Liver (tissue), 9 donors: ENCODE data around the gene CANX. TPM values are rescaled to one million over a fixed set of nuclear protein-coding genes. Genes with fewer than 3 reads are reported as not detected.

Experiments used
- DNase-seq: peaks from one replicate; pipeline ENCODE4 v3.0.0-alpha.2; 2017; ENCODE audit warnings: low spot score
- H3K27ac ChIP-seq, 2 donors: one replicate each; pipeline ENCODE4 v1.7.0; 2013; ENCODE audit warnings: inconsistent platforms in 2 of 2, low read length in 2 of 2, control low read depth in 1 of 2, low read depth in 1 of 2, mild to moderate bottlenecking in 1 of 2
- H3K27me3 ChIP-seq, 4 donors: one replicate each; pipeline versions ENCODE4 v1.6.1 to v1.7.0; 2013; ENCODE audit warnings: low read length in 3 of 4, inconsistent platforms in 1 of 4, mild to moderate bottlenecking in 1 of 4, moderate library complexity in 1 of 4; ENCODE audit not compliant: control insufficient read depth in 4 of 4, insufficient read depth in 4 of 4
- H3K36me3 ChIP-seq, 4 donors: one replicate each; pipeline versions ENCODE4 v1.6.1 to v1.7.0; 2013; ENCODE audit warnings: low read length in 3 of 4, mild to moderate bottlenecking in 3 of 4, low read depth in 1 of 4, moderate library complexity in 1 of 4; ENCODE audit not compliant: control insufficient read depth in 4 of 4, insufficient read depth in 3 of 4
- H3K4me1 ChIP-seq, 4 donors: one replicate each; pipeline versions ENCODE4 v1.6.1 to v1.7.0; 2013; ENCODE audit warnings: low read length in 3 of 4, mild to moderate bottlenecking in 3 of 4, moderate library complexity in 1 of 4; ENCODE audit not compliant: control insufficient read depth in 4 of 4, insufficient read depth in 4 of 4
- H3K4me3 ChIP-seq, 3 donors: one replicate each; pipeline versions ENCODE4 v1.6.1 to v1.7.0; 2013; ENCODE audit warnings: low read length in 3 of 3, control low read depth in 1 of 3, low read depth in 1 of 3, mild to moderate bottlenecking in 1 of 3
- H3K9ac ChIP-seq, 2 donors: one replicate each; pipeline ENCODE4 v1.7.0; 2013; ENCODE audit warnings: low read length in 2 of 2, mild to moderate bottlenecking in 2 of 2, moderate library complexity in 2 of 2, control low read depth in 1 of 2, low read depth in 1 of 2
- H3K9me3 ChIP-seq, 4 donors: one replicate each; pipeline versions ENCODE4 v1.6.1 to v1.7.0; 2013; ENCODE audit warnings: low read length in 3 of 4; ENCODE audit not compliant: control insufficient read depth in 4 of 4
- EGR1 ChIP-seq, 2 donors: IDR thresholded peaks; 2 replicates each; pipeline ENCODE4 v1.6.1; 2016 to 2018; ENCODE audit warnings: antibody characterized with exemption in 2 of 2, low read depth in 2 of 2
- GABPA ChIP-seq, 2 donors: IDR thresholded peaks in 1 of 2; conservative IDR thresholded peaks in 1 of 2; 2 replicates each; pipeline ENCODE4 v1.6.1; 2016; ENCODE audit warnings: antibody characterized with exemption in 2 of 2, mild to moderate bottlenecking in 1 of 2, moderate library complexity in 1 of 2
- HNF4A ChIP-seq, 2 donors: conservative IDR thresholded peaks; 2 replicates each; pipeline ENCODE4 v1.6.1; 2016; ENCODE audit warnings: antibody characterized with exemption in 2 of 2, mild to moderate bottlenecking in 2 of 2
- JUND ChIP-seq, 2 donors: IDR thresholded peaks; 2 replicates each; pipeline ENCODE4 v1.6.1; 2016; ENCODE audit warnings: antibody characterized with exemption in 2 of 2
- NR2F2 ChIP-seq: IDR thresholded peaks from 2 replicates; pipeline ENCODE4 v1.6.1; 2016; ENCODE audit warnings: antibody characterized with exemption
- RAD21 ChIP-seq, 2 donors: IDR thresholded peaks; 2 replicates each; pipeline ENCODE4 v1.6.1; 2016; ENCODE audit warnings: antibody characterized with exemption in 2 of 2, mild to moderate bottlenecking in 2 of 2
- RXRA ChIP-seq, 2 donors: IDR thresholded peaks; 2 replicates each; pipeline ENCODE4 v1.6.1; 2017 to 2018; ENCODE audit warnings: antibody characterized with exemption in 2 of 2, mild to moderate bottlenecking in 1 of 2
- TAF1 ChIP-seq: conservative IDR thresholded peaks from 2 replicates; pipeline ENCODE4 v1.6.1; 2016; ENCODE audit warnings: antibody characterized with exemption, mild to moderate bottlenecking
- YY1 ChIP-seq: IDR thresholded peaks from 2 replicates; pipeline ENCODE4 v1.6.1; 2016; ENCODE audit warnings: antibody characterized with exemption, mild to moderate bottlenecking
- WGBS: extraction: QIAGEN DNeasy Blood & Tissue Kit; methylation state at CpG from one replicate; pipeline ENCODE4 v1.1.7; 2013; 5-methylcytosine and 5-hydroxymethylcytosine counted together
- polyA plus RNA-seq, 2 donors: library from polyadenylated mRNA; stranded (reverse) in 1 of 2; unstranded in 1 of 2; fragments of 200-250 nt in 1 of 2; fragments of >200 nt in 1 of 2; fragmentation: Nextera tagmentation in 1 of 2; extraction: Ambion mirVana in 1 of 2; gene quantifications; one replicate each; pipeline versions ENCODE4 v1.2.1 to v1.2.3, GENCODE V29; 2013 to 2015
- total RNA-seq, 2 donors: library from RNA; depleted of rRNA; stranded (reverse); fragments of >200 nt; gene quantifications; one replicate each; pipeline ENCODE4 v1.2.3, GENCODE V29; 2014
- TF ChIP-seq, protein P1 (sequence below): IDR thresholded peaks from 2 replicates; pipeline ENCODE4 v1.6.1; 2016; ENCODE audit warnings: antibody characterized with exemption
- TF ChIP-seq, protein P2 (sequence below): IDR thresholded peaks from 2 replicates; pipeline ENCODE4 v1.6.1; 2016; ENCODE audit warnings: antibody characterized with exemption, mild to moderate bottlenecking
- TF ChIP-seq, protein P3 (sequence below): IDR thresholded peaks from 2 replicates; pipeline ENCODE4 v1.6.1; 2016; ENCODE audit warnings: antibody characterized with exemption
- donor health status: healthy.
- donor health status: healthy.
- donor health status: healthy.
- donor health status: healthy.
- donor health status: healthy.

Gene CANX
- total and polyA plus RNA-seq, 4 donors = 129 to 628 (median 314) TPM

DNA sequence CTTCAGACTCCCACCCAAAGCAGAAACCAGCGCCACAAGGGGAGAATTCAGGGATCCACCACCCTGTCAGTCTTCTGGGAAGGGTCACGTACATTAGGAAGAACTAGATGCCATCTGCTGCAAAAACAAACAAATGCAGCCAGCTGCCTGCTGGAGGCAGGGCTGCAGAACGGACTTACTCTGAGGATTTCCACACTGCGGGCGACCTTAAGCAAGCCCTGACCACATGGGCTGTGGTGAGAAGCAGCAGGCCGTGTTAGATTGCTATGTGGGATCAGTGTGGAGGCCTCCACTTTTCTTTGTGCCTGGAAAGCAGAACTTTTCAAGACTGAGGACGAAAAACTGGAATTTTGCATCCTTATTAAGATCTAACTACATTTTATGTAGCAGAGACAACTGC is 81.6 kb downstream of the CANX start:
- H3K4me1 ChIP-seq = no peaks in the 10 kb centered on the region
- no peaks in the 10 kb centered on the region for H3K27me3 ChIP-seq
- no peak overlapping the region for H3K9ac ChIP-seq
- WGBS = 87% methylated on average over 7 of the region's 7 CpGs
- H3K27ac ChIP-seq = no peak overlapping the region
- no peak overlapping the region for H3K4me3 ChIP-seq
- TF ChIP-seq NR2F2 (no peak), RXRA (IDR thresholded peaks at IDR 0.05) (no peak), YY1 (no peak), TAF1 (no peak), JUND (IDR thresholded peaks at IDR 0.05) (no peak), HNF4A (conservative IDR thresholded peaks at IDR 0.05) (no peak), RAD21 (IDR thresholded peaks at IDR 0.05) (no peak), EGR1 (IDR thresholded peaks at IDR 0.05; ENCODE audit: low read depth in 2 of 2) (no peak), GABPA (IDR thresholded peaks at IDR 0.05 in 1 of 2, conservative IDR thresholded peaks at IDR 0.05 in 1 of 2) (no peak)
- TF ChIP-seq, protein P1, sequence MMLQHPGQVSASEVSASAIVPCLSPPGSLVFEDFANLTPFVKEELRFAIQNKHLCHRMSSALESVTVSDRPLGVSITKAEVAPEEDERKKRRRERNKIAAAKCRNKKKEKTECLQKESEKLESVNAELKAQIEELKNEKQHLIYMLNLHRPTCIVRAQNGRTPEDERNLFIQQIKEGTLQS = no peak
- TF ChIP-seq, protein P2, sequence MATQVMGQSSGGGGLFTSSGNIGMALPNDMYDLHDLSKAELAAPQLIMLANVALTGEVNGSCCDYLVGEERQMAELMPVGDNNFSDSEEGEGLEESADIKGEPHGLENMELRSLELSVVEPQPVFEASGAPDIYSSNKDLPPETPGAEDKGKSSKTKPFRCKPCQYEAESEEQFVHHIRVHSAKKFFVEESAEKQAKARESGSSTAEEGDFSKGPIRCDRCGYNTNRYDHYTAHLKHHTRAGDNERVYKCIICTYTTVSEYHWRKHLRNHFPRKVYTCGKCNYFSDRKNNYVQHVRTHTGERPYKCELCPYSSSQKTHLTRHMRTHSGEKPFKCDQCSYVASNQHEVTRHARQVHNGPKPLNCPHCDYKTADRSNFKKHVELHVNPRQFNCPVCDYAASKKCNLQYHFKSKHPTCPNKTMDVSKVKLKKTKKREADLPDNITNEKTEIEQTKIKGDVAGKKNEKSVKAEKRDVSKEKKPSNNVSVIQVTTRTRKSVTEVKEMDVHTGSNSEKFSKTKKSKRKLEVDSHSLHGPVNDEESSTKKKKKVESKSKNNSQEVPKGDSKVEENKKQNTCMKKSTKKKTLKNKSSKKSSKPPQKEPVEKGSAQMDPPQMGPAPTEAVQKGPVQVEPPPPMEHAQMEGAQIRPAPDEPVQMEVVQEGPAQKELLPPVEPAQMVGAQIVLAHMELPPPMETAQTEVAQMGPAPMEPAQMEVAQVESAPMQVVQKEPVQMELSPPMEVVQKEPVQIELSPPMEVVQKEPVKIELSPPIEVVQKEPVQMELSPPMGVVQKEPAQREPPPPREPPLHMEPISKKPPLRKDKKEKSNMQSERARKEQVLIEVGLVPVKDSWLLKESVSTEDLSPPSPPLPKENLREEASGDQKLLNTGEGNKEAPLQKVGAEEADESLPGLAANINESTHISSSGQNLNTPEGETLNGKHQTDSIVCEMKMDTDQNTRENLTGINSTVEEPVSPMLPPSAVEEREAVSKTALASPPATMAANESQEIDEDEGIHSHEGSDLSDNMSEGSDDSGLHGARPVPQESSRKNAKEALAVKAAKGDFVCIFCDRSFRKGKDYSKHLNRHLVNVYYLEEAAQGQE = no peak
- TF ChIP-seq, protein P3, sequence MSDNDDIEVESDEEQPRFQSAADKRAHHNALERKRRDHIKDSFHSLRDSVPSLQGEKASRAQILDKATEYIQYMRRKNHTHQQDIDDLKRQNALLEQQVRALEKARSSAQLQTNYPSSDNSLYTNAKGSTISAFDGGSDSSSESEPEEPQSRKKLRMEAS = no peak
- DNase-seq = no peak
- no peaks in the 10 kb centered on the region for H3K9me3 ChIP-seq
- peaks cover 0 to 25% (median 12%) of the 10 kb centered on the region in 4 donors for H3K36me3 ChIP-seq

Other genes starting within 250 kb of the CANX start
- gene RUFY1, start 148.4 kb upstream of the CANX start, total RNA-seq = 10 to 100 TPM; 21.6 to 25.2 TPM
- gene RUFY1, start 148.4 kb upstream of the CANX start, polyA plus RNA-seq = 10 to 100 TPM; 11.6 to 14.9 TPM
- 100 to 1,000 TPM; 505 to 583 TPM for gene HNRNPH1, start 75.3 kb upstream of the CANX start, total RNA-seq
- 100 to 1,000 TPM; 102 to 191 TPM for gene HNRNPH1, start 75.3 kb upstream of the CANX start, polyA plus RNA-seq
- not detected for gene CBY3, start 17.9 kb upstream of the CANX start, total RNA-seq
- not detected for gene CBY3, start 17.9 kb upstream of the CANX start, polyA plus RNA-seq
- 1 to 10 TPM; 7.6 TPM for gene MAML1, start 33.9 kb downstream of the CANX start, total RNA-seq
- 1 to 10 TPM; 2.2 to 5.0 TPM for gene MAML1, start 33.9 kb downstream of the CANX start, polyA plus RNA-seq
- 1 to 10 TPM; 1.3 to 1.8 TPM for gene LTC4S, start 95.0 kb downstream of the CANX start, total RNA-seq
- gene LTC4S, start 95.0 kb downstream of the CANX start, polyA plus RNA-seq = 1 to 10 TPM; 2.4 to 3.3 TPM
- 100 to 1,000 TPM in 1 of 2 donors, 10 to 100 TPM in 1; 42.0 to 120 TPM for gene MGAT4B, start 107.9 kb downstream of the CANX start, total RNA-seq
- 100 to 1,000 TPM in 1 of 2 donors, 10 to 100 TPM in 1; 47.8 to 156 TPM for gene MGAT4B, start 107.9 kb downstream of the CANX start, polyA plus RNA-seq
- 100 to 1,000 TPM; 127 to 208 TPM for gene SQSTM1, start 121.9 kb downstream of the CANX start, total RNA-seq
- 100 to 1,000 TPM; 303 to 330 TPM for gene SQSTM1, start 121.9 kb downstream of the CANX start, polyA plus RNA-seq
- gene MRNIP, start 159.8 kb downstream of the CANX start, total RNA-seq = 10 to 100 TPM in 1 of 2 donors, 1 to 10 TPM in 1; 5.4 to 12.0 TPM
- 1 to 10 TPM; 7.1 to 7.6 TPM for gene MRNIP, start 159.8 kb downstream of the CANX start, polyA plus RNA-seq
- 10 to 100 TPM; 23.1 to 55.4 TPM for gene TBC1D9B, start 208.9 kb downstream of the CANX start, total RNA-seq
- gene TBC1D9B, start 208.9 kb downstream of the CANX start, polyA plus RNA-seq = 10 to 100 TPM; 32.3 to 45.1 TPM